GM23338 (cell line): Measurements from ENCODE around the gene OLA1.

Source experiments
- CREB1 ChIP-seq: fragments of 250-450 bp; sonication (Bioruptor Pico); IDR thresholded peaks from 2 replicates; pipeline ENCODE4 v1.5.0; 2020; ENCODE audit warnings: low read depth, mild to moderate bottlenecking, moderate library complexity
- CTCF ChIP-seq, 2 experiments: fragments of 200-600 bp in 1 of 2; sonication (generic) in 1 of 2; conservative IDR thresholded peaks; 2 replicates each; pipeline versions ENCODE4 v1.5.1 to v1.6.1; 2016 to 2017; ENCODE audit warnings: antibody characterized with exemption in 2 of 2, low read depth in 2 of 2, mild to moderate bottlenecking in 2 of 2, moderate library complexity in 1 of 2
- ETS1 ChIP-seq: IDR thresholded peaks from 2 replicates; pipeline ENCODE4 v1.6.1; 2016; ENCODE audit warnings: antibody characterized with exemption
- EZH2 ChIP-seq: fragments of 200-600 bp; sonication (generic); IDR thresholded peaks from one replicate; pipeline ENCODE4 v1.8.0; 2017; ENCODE audit warnings: antibody characterized with exemption, mild to moderate bottlenecking, low read depth; ENCODE audit not compliant: unreplicated experiment
- EZH2phosphoT487 ChIP-seq: fragments of 200-600 bp; sonication (generic); IDR thresholded peaks from one replicate; pipeline ENCODE4 v1.8.1; 2018; ENCODE audit warnings: antibody characterized with exemption; ENCODE audit not compliant: unreplicated experiment
- JUNB ChIP-seq: IDR thresholded peaks from one replicate; pipeline ENCODE4 v1.6.1; 2016; ENCODE audit warnings: antibody characterized with exemption; ENCODE audit not compliant: unreplicated experiment
- NANOG ChIP-seq: IDR thresholded peaks from 2 replicates; pipeline ENCODE4 v1.6.1; 2016; ENCODE audit warnings: antibody characterized with exemption, borderline replicate concordance
- POLR2AphosphoS5 ChIP-seq: IDR thresholded peaks from 2 replicates; pipeline ENCODE4 v1.6.1; 2016; ENCODE audit warnings: antibody characterized with exemption, low read depth
- REST ChIP-seq: IDR thresholded peaks from one replicate; pipeline ENCODE4 v1.6.1; 2018; ENCODE audit warnings: antibody characterized with exemption; ENCODE audit not compliant: unreplicated experiment
- STAT1 ChIP-seq: IDR thresholded peaks from one replicate; pipeline ENCODE4 v1.6.1; 2016; ENCODE audit warnings: antibody characterized with exemption; ENCODE audit not compliant: unreplicated experiment
- ZNF114 ChIP-seq: fragments of 250-450 bp; sonication (Bioruptor Pico); IDR thresholded peaks from 2 replicates; pipeline ENCODE4 v1.5.0; 2020; ENCODE audit warnings: mild to moderate bottlenecking, moderate library complexity
- ZNF331 ChIP-seq: fragments of 250-450 bp; sonication (Bioruptor Pico); IDR thresholded peaks from 2 replicates; pipeline ENCODE4 v1.5.0; 2020; ENCODE audit warnings: low read depth, mild to moderate bottlenecking, moderate library complexity
- ZNF462 ChIP-seq: fragments of 250-450 bp; sonication (Bioruptor Pico); IDR thresholded peaks from 2 replicates; pipeline ENCODE4 v1.5.0; 2020; ENCODE audit warnings: mild to moderate bottlenecking, moderate library complexity

- no peak for TF ChIP-seq REST
- TF ChIP-seq EZH2 = no peak
- no peak for TF ChIP-seq EZH2phosphoT487
- no peak for TF ChIP-seq CTCF (conservative IDR thresholded peaks at IDR 0.05; ENCODE audit: low read depth in 2 of 2)
- no peak for TF ChIP-seq POLR2AphosphoS5
- no peak for TF ChIP-seq ZNF331 (CRISPR knock-in tag)
- TF ChIP-seq CREB1 = no peak
- TF ChIP-seq JUNB = no peak
- TF ChIP-seq ZNF114 = no peak
- TF ChIP-seq STAT1 = no peak
- TF ChIP-seq ETS1 = no peak
- no peak for TF ChIP-seq ZNF462 (CRISPR knock-in tag)
- no peak for TF ChIP-seq NANOG
Observed at GRCh38 chr2:174161490-174161889, 86.8 kb downstream of the OLA1 start.
